B cell (primary cell): ENCODE data around the gene PCF11. TPM values are rescaled to one million over a fixed set of nuclear protein-coding genes. Genes with fewer than 3 reads are reported as not detected.

Experiments
- ATAC-seq: fragments of 200-7000 bp; cut with Tn5 transposase; one replicate; pipeline ENCODE4 v1.10.0; 2021; ENCODE audit warnings: low read depth, mild to moderate bottlenecking, moderate number of reproducible peaks, moderate library complexity
- CTCF ChIA-PET: fragments of 350-600 bp; sonication (Branson Sonifier 250); formaldehyde crosslinking; loops from one replicate; lab custom pipeline; 2021; ENCODE audit warnings: antibody characterized with exemption, inconsistent platforms; lab: Charles Lee
- POLR2A ChIA-PET: fragments of 350-600 bp; sonication (Branson Sonifier 250); formaldehyde crosslinking; loops from one replicate; lab custom pipeline; 2021; ENCODE audit warnings: antibody characterized with exemption; lab: Charles Lee
- DNase-seq: peaks from one replicate; pipeline ENCODE4 v3.0.0; 2013
- H2AFZ ChIP-seq: 2 replicates; pipeline ENCODE4 v1.6.1; 2012; ENCODE audit warnings: mild to moderate bottlenecking, low read depth, low read length; ENCODE audit not compliant: insufficient read depth, poor library complexity, severe bottlenecking
- H3K27ac ChIP-seq, 2 donors: 1 replicate in 1 of 2; 2 replicates in 1 of 2; pipeline ENCODE4 v1.5.1; 2012 to 2013; ENCODE audit warnings: low read length in 2 of 2, mild to moderate bottlenecking in 2 of 2, moderate library complexity in 1 of 2
- H3K27me3 ChIP-seq, 4 experiments: fragments of 200-600 bp in 1 of 4; sonication (generic) in 1 of 4; replicated peaks in 1 of 4; 1 replicate in 2 of 4; 2 replicates in 2 of 4; pipeline versions ENCODE4 v1.6.1 to v1.7.0; 2013 to 2016; ENCODE audit warnings: low read length in 3 of 4, mild to moderate bottlenecking in 2 of 4, mixed read lengths in 1 of 4, moderate library complexity in 1 of 4; ENCODE audit not compliant: insufficient read depth in 4 of 4, control insufficient read depth in 3 of 4; ENCODE audit errors: control extremely low read depth in 1 of 4
- H3K36me3 ChIP-seq, 2 experiments: replicated peaks in 1 of 2; 1 replicate in 1 of 2; 2 replicates in 1 of 2; pipeline versions ENCODE4 v1.6.1 to v1.7.1; 2013; ENCODE audit warnings: low read length in 1 of 2; ENCODE audit not compliant: insufficient read depth in 2 of 2, control insufficient read depth in 1 of 2; ENCODE audit errors: control extremely low read depth in 1 of 2, extremely low read depth in 1 of 2
- H3K4me1 ChIP-seq, 2 donors: fragments of 200-600 bp in 1 of 2; sonication (generic) in 1 of 2; 1 replicate in 1 of 2; 2 replicates in 1 of 2; pipeline versions ENCODE4 v1.5.1 to v1.6.1; 2013 to 2017; ENCODE audit warnings: low read length in 2 of 2; ENCODE audit not compliant: control insufficient read depth in 2 of 2, insufficient read depth in 2 of 2
- H3K4me2 ChIP-seq: replicated peaks from 2 replicates; pipeline ENCODE3; 2012; ENCODE audit warnings: mild to moderate bottlenecking, low read depth, low read length; ENCODE audit not compliant: poor library complexity, severe bottlenecking
- H3K4me3 ChIP-seq, 5 experiments: fragments of 200-600 bp in 1 of 5; sonication (generic) in 1 of 5; 1 replicate in 3 of 5; 2 replicates in 2 of 5; pipeline versions ENCODE4 v1.5.1 to v1.7.0; 2011 to 2016; ENCODE audit warnings: low read length in 4 of 5, mild to moderate bottlenecking in 4 of 5, low read depth in 2 of 5, control low read depth in 1 of 5, moderate library complexity in 1 of 5; ENCODE audit not compliant: insufficient read depth in 1 of 5; ENCODE audit errors: control extremely low read depth in 1 of 5, extremely low read depth in 1 of 5
- H3K79me2 ChIP-seq: fragments of 200-600 bp; sonication (generic); one replicate; pipeline ENCODE4 v1.6.0; 2016; ENCODE audit warnings: low read length; ENCODE audit not compliant: control insufficient read depth, insufficient read depth
- H3K9ac ChIP-seq: fragments of 200-600 bp; sonication (generic); 2 replicates; pipeline ENCODE4 v1.6.1; 2017; ENCODE audit warnings: mild to moderate bottlenecking, low read length, moderate library complexity
- H3K9me3 ChIP-seq, 3 donors: one replicate each; pipeline versions ENCODE4 v1.6.1 to v1.7.1; 2013; ENCODE audit warnings: low read length in 2 of 3; ENCODE audit not compliant: control insufficient read depth in 2 of 3, insufficient read depth in 1 of 3; ENCODE audit errors: control extremely low read depth in 1 of 3
- H4K20me1 ChIP-seq: 2 replicates; pipeline ENCODE4 v1.6.0; 2012; ENCODE audit warnings: mild to moderate bottlenecking, low read length; ENCODE audit not compliant: insufficient read depth, control insufficient read depth, poor library complexity, severe bottlenecking
- H3K27ac Mint-ChIP-seq: one replicate; pipeline ENCODE4 v1.8.0; 2021; ENCODE audit warnings: mixed read lengths
- H3K27me3 Mint-ChIP-seq: one replicate; pipeline ENCODE4 v1.8.0; 2021; ENCODE audit warnings: mixed read lengths
- H3K4me1 Mint-ChIP-seq: one replicate; pipeline ENCODE4 v1.8.0; 2021; ENCODE audit warnings: mixed read lengths
- H3K4me3 Mint-ChIP-seq: one replicate; pipeline ENCODE4 v1.8.0; 2021; ENCODE audit warnings: mixed read lengths
- H3K9me3 Mint-ChIP-seq: one replicate; pipeline ENCODE4 v1.8.0; 2022; ENCODE audit warnings: mixed read lengths; ENCODE audit not compliant: insufficient read depth
- CTCF ChIP-seq: fragments of 200-600 bp; IDR thresholded peaks from one replicate; pipeline ENCODE4 v1.8.0; 2022; ENCODE audit warnings: antibody characterized with exemption, mild to moderate bottlenecking
- EZH2 ChIP-seq: IDR thresholded peaks from 2 replicates; pipeline ENCODE4 v1.6.1; 2012; ENCODE audit warnings: borderline replicate concordance, low read depth, mild to moderate bottlenecking, moderate library complexity, low read length; ENCODE audit not compliant: insufficient read depth, poor library complexity, severe bottlenecking
- WGBS: methylation state at CpG from one replicate; pipeline ENCODE4 v1.1.5; 2013; ENCODE audit warnings: missing lambda C conversion rate; ENCODE audit not compliant: insufficient coverage; 5-methylcytosine and 5-hydroxymethylcytosine counted together
- intact Hi-C: fragments of 100-400 bp; cut with micrococcal nuclease; formaldehyde crosslinking; loops from one replicate; pipeline ENCODE4 v1.10.0; 2022
- polyA plus RNA-seq: library from polyadenylated mRNA; depleted of rRNA; stranded (reverse); fragments of >200 nt; gene quantifications from 2 replicates; pipeline ENCODE4 v1.2.3, GENCODE V29; 2012
- total RNA-seq, 2 donors: library from RNA; stranded (reverse); fragments of 120-200 nt in 1 of 2; gene quantifications; 1 replicate in 1 of 2; 2 replicates in 1 of 2; pipeline versions ENCODE4 v1.2.3 to v1.2.4, GENCODE V29; 2013 to 2022

The PCF11 gene
- total and polyA plus RNA-seq, 2 donors (not counting 1 experiment from before 2014, with no cell fraction given): 123 to 185 TPM

DNA sequence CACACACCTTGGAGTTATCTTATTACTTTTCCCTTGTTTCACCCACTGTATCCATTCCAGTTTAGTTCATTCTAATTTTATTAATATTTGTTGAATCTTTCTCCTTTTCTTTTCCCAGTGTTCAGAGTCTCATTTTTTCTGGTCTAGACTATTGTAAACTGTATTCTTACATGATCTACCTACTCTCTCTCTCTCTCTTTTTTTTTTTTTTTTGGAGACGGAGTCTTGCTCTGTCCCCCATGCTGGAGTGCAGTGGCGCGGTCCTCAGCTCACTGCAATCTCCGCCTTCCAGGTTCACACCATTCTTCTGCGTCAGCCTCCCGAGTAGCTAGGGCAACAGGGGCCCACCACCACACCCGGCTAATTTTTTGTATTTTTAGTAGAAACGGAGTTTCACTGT lies 38.7 kb downstream of the PCF11 start:
- Mint-ChIP-seq H3K4me1 (peaks cover 49% of the 10 kb centered on the region), H3K27ac (peak overlapping the region; percentile 97), H3K4me3 (peak overlapping the region; percentile 98), H3K27me3 (no peaks in the 10 kb centered on the region), H3K9me3 (no peaks in the 10 kb centered on the region)
- Histone ChIP-seq H3K27ac (peak overlapping the region in 1 of 2 donors; percentile 96), H4K20me1 (no peaks in the 10 kb centered on the region), H3K9me3 (no peaks in the 10 kb centered on the region), H3K27me3 (no peaks in the 10 kb centered on the region), H3K36me3 (peaks cover 0 to 15% of the 10 kb centered on the region in 2 experiments), H3K79me2 (peaks cover 50% of the 10 kb centered on the region), H3K9ac (no peak overlapping the region), H3K4me1 (peaks cover 22 to 29% of the 10 kb centered on the region in 2 donors), H3K4me3 (no peak overlapping the region), H2AFZ (peak overlapping the region; percentile 75), H3K4me2 (peak overlapping the region; percentile 77)
- POLR2A ChIA-PET: no interaction called here
- no peak for ATAC-seq
- CTCF ChIA-PET: interaction anchor here (2.2 kb wide), 1 partner anchor 328 kb away, joined by 7 read pairs; no protein-coding TSS in a partner anchor
- 100% methylated on average over 7 of the region's 8 CpGs for WGBS
- DNase-seq: no peak
- TF ChIP-seq EZH2 (no peak), CTCF (no peak)
- intact Hi-C loops: loop anchor here (2.0 to 10.0 kb wide), 2 partner anchors 59 to 133 kb away; no protein-coding TSS in a partner anchor

DNA sequence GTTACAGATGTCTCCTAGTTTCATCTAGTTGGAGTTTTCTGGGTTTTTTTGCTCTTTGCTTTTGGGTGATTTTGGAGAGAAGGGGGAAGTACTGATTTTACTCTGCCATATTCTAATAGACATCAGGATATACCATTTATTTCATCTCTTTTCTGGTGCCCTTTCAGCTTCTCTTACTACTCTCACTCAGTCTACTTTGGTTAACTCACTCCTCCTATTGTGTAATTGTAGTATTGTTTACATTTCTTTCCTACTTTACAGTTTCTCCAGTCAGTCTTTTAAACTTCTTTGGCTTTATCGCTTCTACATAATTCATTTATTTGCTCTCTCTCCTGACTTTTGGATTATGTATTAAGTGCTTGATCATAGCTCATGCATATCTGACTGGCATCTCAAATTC lies 43.1 kb downstream of the PCF11 start:
- Mint-ChIP-seq H3K27me3 (no peaks in the 10 kb centered on the region), H3K27ac (no peak overlapping the region), H3K9me3 (no peaks in the 10 kb centered on the region), H3K4me1 (peaks cover 21% of the 10 kb centered on the region), H3K4me3 (no peak overlapping the region)
- H3K9ac ChIP-seq: no peak overlapping the region
- H3K27ac ChIP-seq: no peak overlapping the region
- WGBS: no CpG with 5 or more reads among the region's 1 CpG
- ChIA-PET CTCF (no interaction called here), POLR2A (no interaction called here)
- intact Hi-C loops: no loop called here
- H4K20me1 ChIP-seq: no peaks in the 10 kb centered on the region
- peaks cover 6 to 13% of the 10 kb centered on the region in 2 donors for H3K4me1 ChIP-seq
- ATAC-seq: no peak
- peaks cover 48% of the 10 kb centered on the region for H3K79me2 ChIP-seq
- H2AFZ ChIP-seq: no peak overlapping the region
- no peak for DNase-seq
- H3K4me2 ChIP-seq: no peak overlapping the region
- TF ChIP-seq CTCF: no peak
- TF ChIP-seq EZH2: no peak
- H3K4me3 ChIP-seq: no peak overlapping the region
- no peaks in the 10 kb centered on the region for H3K9me3 ChIP-seq
- no peaks in the 10 kb centered on the region for H3K27me3 ChIP-seq
- H3K36me3 ChIP-seq: peaks cover 0 to 22% of the 10 kb centered on the region in 2 experiments
